GM23338 (cell line): ENCODE results near the gene TMEM237. TPM values are rescaled to one million over a fixed set of nuclear protein-coding genes. Genes with fewer than 3 reads are reported as not detected.
A peak's percentile ranks its signal among the peaks of the same experiment; 100 is the strongest.

Experiments
- ATAC-seq: fragments of 200-7000 bp; cut with Tn5 transposase; 3 replicates; pipeline ENCODE4 v1.9.1; 2020
- DNase-seq: peaks from one replicate; pipeline ENCODE4 v3.0.0-alpha.2; 2015; ENCODE audit warnings: low spot score
- H2AFZ ChIP-seq: fragments of 200-600 bp; sonication (generic); 2 replicates; pipeline ENCODE4 v1.8.0; 2016; ENCODE audit warnings: antibody characterized with exemption, mild to moderate bottlenecking, moderate library complexity
- H3F3A ChIP-seq: fragments of 200-600 bp; sonication (generic); replicated peaks from 2 replicates; pipeline ENCODE4 v1.8.0; 2017; ENCODE audit warnings: antibody characterized with exemption, mixed run types, low read depth
- H3K27ac ChIP-seq: fragments of 200-600 bp; sonication (generic); 2 replicates; pipeline ENCODE4 v1.6.1; 2016; ENCODE audit warnings: low read depth
- H3K27me3 ChIP-seq: fragments of 200-600 bp; sonication (generic); 2 replicates; pipeline ENCODE4 v1.8.0; 2016; ENCODE audit warnings: mild to moderate bottlenecking, mixed run types, moderate library complexity; ENCODE audit not compliant: insufficient read depth
- H3K36me3 ChIP-seq: fragments of 200-600 bp; sonication (generic); 2 replicates; pipeline ENCODE4 v1.8.0; 2016; ENCODE audit warnings: mild to moderate bottlenecking; ENCODE audit not compliant: insufficient read depth
- H3K4me1 ChIP-seq: fragments of 200-600 bp; sonication (generic); 2 replicates; pipeline ENCODE4 v1.8.0; 2016; ENCODE audit warnings: mild to moderate bottlenecking, moderate library complexity; ENCODE audit not compliant: insufficient read depth
- H3K4me2 ChIP-seq: fragments of 200-600 bp; sonication (generic); 2 replicates; pipeline ENCODE4 v1.7.1; 2017; ENCODE audit warnings: mixed run types
- H3K4me3 ChIP-seq: fragments of 200-600 bp; sonication (generic); 2 replicates; pipeline ENCODE4 v1.6.1; 2016; ENCODE audit warnings: mixed run types
- H3K79me2 ChIP-seq: fragments of 200-600 bp; sonication (generic); replicated peaks from 2 replicates; pipeline ENCODE4 v1.8.0; 2017; ENCODE audit warnings: mild to moderate bottlenecking; ENCODE audit not compliant: insufficient read depth
- H3K9me2 ChIP-seq: fragments of 200-600 bp; sonication (generic); 2 replicates; pipeline ENCODE4 v1.8.0; 2017; ENCODE audit not compliant: insufficient read depth
- H4K20me1 ChIP-seq: fragments of 200-600 bp; sonication (generic); replicated peaks from 2 replicates; pipeline ENCODE4 v1.8.0; 2017; ENCODE audit warnings: mild to moderate bottlenecking; ENCODE audit not compliant: insufficient read depth
- H3K27ac Mint-ChIP-seq: 2 replicates; pipeline ENCODE4 v1.8.0; 2020; ENCODE audit warnings: inconsistent platforms, mild to moderate bottlenecking, moderate library complexity, mixed read lengths
- H3K27me3 Mint-ChIP-seq: 3 replicates; pipeline ENCODE4 v1.8.0; 2022; ENCODE audit warnings: low read depth, mild to moderate bottlenecking, moderate library complexity, mixed read lengths, inconsistent platforms; ENCODE audit not compliant: insufficient read depth, poor library complexity
- H3K36me3 Mint-ChIP-seq: 3 replicates; pipeline ENCODE4 v1.8.0; 2021; ENCODE audit warnings: low read depth, mild to moderate bottlenecking, inconsistent platforms, moderate library complexity, mixed read lengths
- H3K4me1 Mint-ChIP-seq: 3 replicates; pipeline ENCODE4 v1.8.0; 2020; ENCODE audit warnings: mild to moderate bottlenecking, inconsistent platforms, mixed read lengths
- H3K4me3 Mint-ChIP-seq: 3 replicates; pipeline ENCODE4 v1.8.0; 2021; ENCODE audit warnings: moderate library complexity, mild to moderate bottlenecking, inconsistent platforms, mixed read lengths
- H3K9me3 Mint-ChIP-seq: 3 replicates; pipeline ENCODE4 v1.8.0; 2020; ENCODE audit warnings: moderate library complexity, mild to moderate bottlenecking, inconsistent platforms, mixed read lengths
- CREB1 ChIP-seq: fragments of 250-450 bp; sonication (Bioruptor Pico); IDR thresholded peaks from 2 replicates; pipeline ENCODE4 v1.5.0; 2020; ENCODE audit warnings: low read depth, mild to moderate bottlenecking, moderate library complexity
- EZH2 ChIP-seq: fragments of 200-600 bp; sonication (generic); IDR thresholded peaks from one replicate; pipeline ENCODE4 v1.8.0; 2017; ENCODE audit warnings: antibody characterized with exemption, mild to moderate bottlenecking, low read depth; ENCODE audit not compliant: unreplicated experiment
- EZH2phosphoT487 ChIP-seq: fragments of 200-600 bp; sonication (generic); IDR thresholded peaks from one replicate; pipeline ENCODE4 v1.8.1; 2018; ENCODE audit warnings: antibody characterized with exemption; ENCODE audit not compliant: unreplicated experiment
- JUNB ChIP-seq: IDR thresholded peaks from one replicate; pipeline ENCODE4 v1.6.1; 2016; ENCODE audit warnings: antibody characterized with exemption; ENCODE audit not compliant: unreplicated experiment
- NANOG ChIP-seq: IDR thresholded peaks from 2 replicates; pipeline ENCODE4 v1.6.1; 2016; ENCODE audit warnings: antibody characterized with exemption, borderline replicate concordance
- POLR2AphosphoS5 ChIP-seq: IDR thresholded peaks from 2 replicates; pipeline ENCODE4 v1.6.1; 2016; ENCODE audit warnings: antibody characterized with exemption, low read depth
- STAT1 ChIP-seq: IDR thresholded peaks from one replicate; pipeline ENCODE4 v1.6.1; 2016; ENCODE audit warnings: antibody characterized with exemption; ENCODE audit not compliant: unreplicated experiment
- ZNF114 ChIP-seq: fragments of 250-450 bp; sonication (Bioruptor Pico); IDR thresholded peaks from 2 replicates; pipeline ENCODE4 v1.5.0; 2020; ENCODE audit warnings: mild to moderate bottlenecking, moderate library complexity
- ZNF331 ChIP-seq: fragments of 250-450 bp; sonication (Bioruptor Pico); IDR thresholded peaks from 2 replicates; pipeline ENCODE4 v1.5.0; 2020; ENCODE audit warnings: low read depth, mild to moderate bottlenecking, moderate library complexity
- polyA plus RNA-seq: library from polyadenylated mRNA; unstranded; fragments of >200 nt; fragmentation: Nextera tagmentation; extraction: Ambion mirVana; gene quantifications from 2 replicates; pipeline ENCODE4 v1.2.1, GENCODE V29; 2016
- total RNA-seq: library from RNA; depleted of rRNA; stranded (reverse); fragments of >200 nt; shearing (Covaris generic); gene quantifications from 2 replicates; pipeline ENCODE4 v1.2.3, GENCODE V29; 2014
- TF ChIP-seq, protein P1 (sequence below), 2 experiments: fragments of 200-600 bp in 1 of 2; sonication (generic) in 1 of 2; conservative IDR thresholded peaks; 2 replicates each; pipeline versions ENCODE4 v1.5.1 to v1.6.1; 2016 to 2017; ENCODE audit warnings: antibody characterized with exemption in 2 of 2, low read depth in 2 of 2, mild to moderate bottlenecking in 2 of 2, moderate library complexity in 1 of 2
- TF ChIP-seq, protein P2 (sequence below): IDR thresholded peaks from 2 replicates; pipeline ENCODE4 v1.6.1; 2016; ENCODE audit warnings: antibody characterized with exemption
- TF ChIP-seq, protein P3 (sequence below): fragments of 250-450 bp; sonication (Bioruptor Pico); IDR thresholded peaks from 2 replicates; pipeline ENCODE4 v1.5.0; 2020; ENCODE audit warnings: mild to moderate bottlenecking, moderate library complexity
- TF ChIP-seq, protein P4 (sequence below): IDR thresholded peaks from one replicate; pipeline ENCODE4 v1.6.1; 2018; ENCODE audit warnings: antibody characterized with exemption; ENCODE audit not compliant: unreplicated experiment

The TMEM237 gene
- total and polyA plus RNA-seq, 2 experiments from 2014 or later: 42.0 to 48.9 TPM

DNA sequence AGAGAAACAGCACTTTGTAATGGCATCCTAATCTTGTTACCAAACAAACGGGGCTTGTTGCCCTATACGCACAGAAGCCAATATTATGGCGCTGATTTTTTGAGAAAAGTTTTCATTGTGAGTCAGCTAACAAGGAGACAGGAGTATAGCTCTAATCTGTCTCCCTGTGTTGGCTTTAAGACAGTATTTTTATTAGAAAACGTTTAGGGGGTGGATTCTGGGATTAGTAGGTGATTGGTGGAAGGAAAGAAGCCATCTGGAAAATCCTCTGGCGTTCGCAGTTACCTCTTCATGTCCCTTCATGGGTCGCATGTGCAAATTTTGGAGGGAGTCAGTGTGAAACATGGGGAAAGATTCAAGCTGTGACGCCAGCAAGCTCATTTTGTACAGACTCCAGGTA lies 698 bp upstream of the TMEM237 start:
- peak overlapping the region; percentile 74; the same call in 1 of the 2 replicates for H3K4me3 ChIP-seq
- H3K27me3 ChIP-seq: no peaks in the 10 kb centered on the region
- no peaks in the 10 kb centered on the region for H3K9me2 ChIP-seq
- peak; percentile 21 for DNase-seq
- peak overlapping the region; percentile 89 for H3K4me2 ChIP-seq
- H3K36me3 ChIP-seq: peaks cover 4% of the 10 kb centered on the region; the same call in 1 of the 2 replicates
- H3K27ac ChIP-seq: no peak overlapping the region
- Mint-ChIP-seq H3K4me1 (peaks cover 14% of the 10 kb centered on the region), H3K4me3 (peak overlapping the region; percentile 90; the same call in 2 of the 3 replicates), H3K27ac (no peak overlapping the region), H3K27me3 (peaks cover 9% of the 10 kb centered on the region), H3K36me3 (peaks cover under 1% of the 10 kb centered on the region; the same call in 2 of the 3 replicates), H3K9me3 (no peaks in the 10 kb centered on the region)
- H2AFZ ChIP-seq: peak overlapping the region; percentile 88; the same call in 1 of the 2 replicates
- H3K4me1 ChIP-seq: peaks cover 10% of the 10 kb centered on the region; the same call in 1 of the 2 replicates
- H3F3A ChIP-seq: no peaks in the 10 kb centered on the region
- H3K79me2 ChIP-seq: peaks cover 26% of the 10 kb centered on the region
- ATAC-seq: no peak
- H4K20me1 ChIP-seq: no peaks in the 10 kb centered on the region; the same call in 1 of the 2 replicates
- TF ChIP-seq NANOG: no peak
- TF ChIP-seq STAT1: no peak
- TF ChIP-seq ZNF331 (CRISPR knock-in tag): no peak
- no peak for TF ChIP-seq JUNB
- TF ChIP-seq, protein P1, sequence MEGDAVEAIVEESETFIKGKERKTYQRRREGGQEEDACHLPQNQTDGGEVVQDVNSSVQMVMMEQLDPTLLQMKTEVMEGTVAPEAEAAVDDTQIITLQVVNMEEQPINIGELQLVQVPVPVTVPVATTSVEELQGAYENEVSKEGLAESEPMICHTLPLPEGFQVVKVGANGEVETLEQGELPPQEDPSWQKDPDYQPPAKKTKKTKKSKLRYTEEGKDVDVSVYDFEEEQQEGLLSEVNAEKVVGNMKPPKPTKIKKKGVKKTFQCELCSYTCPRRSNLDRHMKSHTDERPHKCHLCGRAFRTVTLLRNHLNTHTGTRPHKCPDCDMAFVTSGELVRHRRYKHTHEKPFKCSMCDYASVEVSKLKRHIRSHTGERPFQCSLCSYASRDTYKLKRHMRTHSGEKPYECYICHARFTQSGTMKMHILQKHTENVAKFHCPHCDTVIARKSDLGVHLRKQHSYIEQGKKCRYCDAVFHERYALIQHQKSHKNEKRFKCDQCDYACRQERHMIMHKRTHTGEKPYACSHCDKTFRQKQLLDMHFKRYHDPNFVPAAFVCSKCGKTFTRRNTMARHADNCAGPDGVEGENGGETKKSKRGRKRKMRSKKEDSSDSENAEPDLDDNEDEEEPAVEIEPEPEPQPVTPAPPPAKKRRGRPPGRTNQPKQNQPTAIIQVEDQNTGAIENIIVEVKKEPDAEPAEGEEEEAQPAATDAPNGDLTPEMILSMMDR (conservative IDR thresholded peaks at IDR 0.05; ENCODE audit: low read depth in 2 of 2): no peak
- TF ChIP-seq, protein P2, sequence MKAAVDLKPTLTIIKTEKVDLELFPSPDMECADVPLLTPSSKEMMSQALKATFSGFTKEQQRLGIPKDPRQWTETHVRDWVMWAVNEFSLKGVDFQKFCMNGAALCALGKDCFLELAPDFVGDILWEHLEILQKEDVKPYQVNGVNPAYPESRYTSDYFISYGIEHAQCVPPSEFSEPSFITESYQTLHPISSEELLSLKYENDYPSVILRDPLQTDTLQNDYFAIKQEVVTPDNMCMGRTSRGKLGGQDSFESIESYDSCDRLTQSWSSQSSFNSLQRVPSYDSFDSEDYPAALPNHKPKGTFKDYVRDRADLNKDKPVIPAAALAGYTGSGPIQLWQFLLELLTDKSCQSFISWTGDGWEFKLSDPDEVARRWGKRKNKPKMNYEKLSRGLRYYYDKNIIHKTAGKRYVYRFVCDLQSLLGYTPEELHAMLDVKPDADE: no peak
- no peak for TF ChIP-seq CREB1
- no peak for TF ChIP-seq EZH2
- TF ChIP-seq, protein P3, sequence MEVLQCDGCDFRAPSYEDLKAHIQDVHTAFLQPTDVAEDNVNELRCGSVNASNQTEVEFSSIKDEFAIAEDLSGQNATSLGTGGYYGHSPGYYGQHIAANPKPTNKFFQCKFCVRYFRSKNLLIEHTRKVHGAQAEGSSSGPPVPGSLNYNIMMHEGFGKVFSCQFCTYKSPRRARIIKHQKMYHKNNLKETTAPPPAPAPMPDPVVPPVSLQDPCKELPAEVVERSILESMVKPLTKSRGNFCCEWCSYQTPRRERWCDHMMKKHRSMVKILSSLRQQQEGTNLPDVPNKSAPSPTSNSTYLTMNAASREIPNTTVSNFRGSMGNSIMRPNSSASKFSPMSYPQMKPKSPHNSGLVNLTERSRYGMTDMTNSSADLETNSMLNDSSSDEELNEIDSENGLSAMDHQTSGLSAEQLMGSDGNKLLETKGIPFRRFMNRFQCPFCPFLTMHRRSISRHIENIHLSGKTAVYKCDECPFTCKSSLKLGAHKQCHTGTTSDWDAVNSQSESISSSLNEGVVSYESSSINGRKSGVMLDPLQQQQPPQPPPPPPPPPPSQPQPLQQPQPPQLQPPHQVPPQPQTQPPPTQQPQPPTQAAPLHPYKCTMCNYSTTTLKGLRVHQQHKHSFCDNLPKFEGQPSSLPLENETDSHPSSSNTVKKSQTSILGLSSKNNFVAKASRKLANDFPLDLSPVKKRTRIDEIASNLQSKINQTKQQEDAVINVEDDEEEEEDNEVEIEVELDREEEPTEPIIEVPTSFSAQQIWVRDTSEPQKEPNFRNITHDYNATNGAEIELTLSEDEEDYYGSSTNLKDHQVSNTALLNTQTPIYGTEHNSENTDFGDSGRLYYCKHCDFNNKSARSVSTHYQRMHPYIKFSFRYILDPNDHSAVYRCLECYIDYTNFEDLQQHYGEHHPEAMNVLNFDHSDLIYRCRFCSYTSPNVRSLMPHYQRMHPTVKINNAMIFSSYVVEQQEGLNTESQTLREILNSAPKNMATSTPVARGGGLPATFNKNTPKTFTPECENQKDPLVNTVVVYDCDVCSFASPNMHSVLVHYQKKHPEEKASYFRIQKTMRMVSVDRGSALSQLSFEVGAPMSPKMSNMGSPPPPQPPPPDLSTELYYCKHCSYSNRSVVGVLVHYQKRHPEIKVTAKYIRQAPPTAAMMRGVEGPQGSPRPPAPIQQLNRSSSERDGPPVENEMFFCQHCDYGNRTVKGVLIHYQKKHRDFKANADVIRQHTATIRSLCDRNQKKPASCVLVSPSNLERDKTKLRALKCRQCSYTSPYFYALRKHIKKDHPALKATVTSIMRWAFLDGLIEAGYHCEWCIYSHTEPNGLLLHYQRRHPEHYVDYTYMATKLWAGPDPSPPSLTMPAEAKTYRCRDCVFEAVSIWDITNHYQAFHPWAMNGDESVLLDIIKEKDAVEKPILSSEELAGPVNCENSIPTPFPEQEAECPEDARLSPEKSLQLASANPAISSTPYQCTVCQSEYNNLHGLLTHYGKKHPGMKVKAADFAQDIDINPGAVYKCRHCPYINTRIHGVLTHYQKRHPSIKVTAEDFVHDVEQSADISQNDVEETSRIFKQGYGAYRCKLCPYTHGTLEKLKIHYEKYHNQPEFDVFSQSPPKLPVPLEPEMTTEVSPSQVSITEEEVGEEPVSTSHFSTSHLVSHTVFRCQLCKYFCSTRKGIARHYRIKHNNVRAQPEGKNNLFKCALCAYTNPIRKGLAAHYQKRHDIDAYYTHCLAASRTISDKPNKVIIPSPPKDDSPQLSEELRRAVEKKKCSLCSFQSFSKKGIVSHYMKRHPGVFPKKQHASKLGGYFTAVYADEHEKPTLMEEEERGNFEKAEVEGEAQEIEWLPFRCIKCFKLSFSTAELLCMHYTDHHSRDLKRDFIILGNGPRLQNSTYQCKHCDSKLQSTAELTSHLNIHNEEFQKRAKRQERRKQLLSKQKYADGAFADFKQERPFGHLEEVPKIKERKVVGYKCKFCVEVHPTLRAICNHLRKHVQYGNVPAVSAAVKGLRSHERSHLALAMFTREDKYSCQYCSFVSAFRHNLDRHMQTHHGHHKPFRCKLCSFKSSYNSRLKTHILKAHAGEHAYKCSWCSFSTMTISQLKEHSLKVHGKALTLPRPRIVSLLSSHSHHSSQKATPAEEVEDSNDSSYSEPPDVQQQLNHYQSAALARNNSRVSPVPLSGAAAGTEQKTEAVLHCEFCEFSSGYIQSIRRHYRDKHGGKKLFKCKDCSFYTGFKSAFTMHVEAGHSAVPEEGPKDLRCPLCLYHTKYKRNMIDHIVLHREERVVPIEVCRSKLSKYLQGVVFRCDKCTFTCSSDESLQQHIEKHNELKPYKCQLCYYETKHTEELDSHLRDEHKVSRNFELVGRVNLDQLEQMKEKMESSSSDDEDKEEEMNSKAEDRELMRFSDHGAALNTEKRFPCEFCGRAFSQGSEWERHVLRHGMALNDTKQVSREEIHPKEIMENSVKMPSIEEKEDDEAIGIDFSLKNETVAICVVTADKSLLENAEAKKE (CRISPR knock-in tag): no peak
- TF ChIP-seq, protein P4, sequence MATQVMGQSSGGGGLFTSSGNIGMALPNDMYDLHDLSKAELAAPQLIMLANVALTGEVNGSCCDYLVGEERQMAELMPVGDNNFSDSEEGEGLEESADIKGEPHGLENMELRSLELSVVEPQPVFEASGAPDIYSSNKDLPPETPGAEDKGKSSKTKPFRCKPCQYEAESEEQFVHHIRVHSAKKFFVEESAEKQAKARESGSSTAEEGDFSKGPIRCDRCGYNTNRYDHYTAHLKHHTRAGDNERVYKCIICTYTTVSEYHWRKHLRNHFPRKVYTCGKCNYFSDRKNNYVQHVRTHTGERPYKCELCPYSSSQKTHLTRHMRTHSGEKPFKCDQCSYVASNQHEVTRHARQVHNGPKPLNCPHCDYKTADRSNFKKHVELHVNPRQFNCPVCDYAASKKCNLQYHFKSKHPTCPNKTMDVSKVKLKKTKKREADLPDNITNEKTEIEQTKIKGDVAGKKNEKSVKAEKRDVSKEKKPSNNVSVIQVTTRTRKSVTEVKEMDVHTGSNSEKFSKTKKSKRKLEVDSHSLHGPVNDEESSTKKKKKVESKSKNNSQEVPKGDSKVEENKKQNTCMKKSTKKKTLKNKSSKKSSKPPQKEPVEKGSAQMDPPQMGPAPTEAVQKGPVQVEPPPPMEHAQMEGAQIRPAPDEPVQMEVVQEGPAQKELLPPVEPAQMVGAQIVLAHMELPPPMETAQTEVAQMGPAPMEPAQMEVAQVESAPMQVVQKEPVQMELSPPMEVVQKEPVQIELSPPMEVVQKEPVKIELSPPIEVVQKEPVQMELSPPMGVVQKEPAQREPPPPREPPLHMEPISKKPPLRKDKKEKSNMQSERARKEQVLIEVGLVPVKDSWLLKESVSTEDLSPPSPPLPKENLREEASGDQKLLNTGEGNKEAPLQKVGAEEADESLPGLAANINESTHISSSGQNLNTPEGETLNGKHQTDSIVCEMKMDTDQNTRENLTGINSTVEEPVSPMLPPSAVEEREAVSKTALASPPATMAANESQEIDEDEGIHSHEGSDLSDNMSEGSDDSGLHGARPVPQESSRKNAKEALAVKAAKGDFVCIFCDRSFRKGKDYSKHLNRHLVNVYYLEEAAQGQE: no peak
- TF ChIP-seq EZH2phosphoT487: no peak
- no peak for TF ChIP-seq ZNF114 (CRISPR knock-in tag)
- no peak for TF ChIP-seq POLR2AphosphoS5
